HFFc6 (cell line): Measurements from ENCODE around the gene PANK1. TPM values are rescaled to one million over a fixed set of nuclear protein-coding genes. Genes with fewer than 3 reads are reported as not detected.

Experiments
- DNase-seq: peaks from one replicate; pipeline ENCODE4 v3.0.0-alpha.2; 2018
- H3K27ac Mint-ChIP-seq: 2 replicates; pipeline ENCODE4 v1.8.0; 2020; ENCODE audit warnings: mild to moderate bottlenecking, mixed read lengths
- H3K27me3 Mint-ChIP-seq: 2 replicates; pipeline ENCODE4 v1.8.0; 2021; ENCODE audit warnings: mild to moderate bottlenecking, moderate library complexity, mixed read lengths; ENCODE audit not compliant: insufficient read depth
- H3K36me3 Mint-ChIP-seq: 2 replicates; pipeline ENCODE4 v1.8.0; 2021; ENCODE audit warnings: low read depth, mixed read lengths
- H3K4me1 Mint-ChIP-seq: 2 replicates; pipeline ENCODE4 v1.8.0; 2020; ENCODE audit warnings: low read depth, mixed read lengths
- H3K4me3 Mint-ChIP-seq: 2 replicates; pipeline ENCODE4 v1.8.0; 2020; ENCODE audit warnings: mild to moderate bottlenecking, moderate library complexity, mixed read lengths
- H3K9me3 Mint-ChIP-seq: 2 replicates; pipeline ENCODE4 v1.8.0; 2020; ENCODE audit warnings: mild to moderate bottlenecking, mixed read lengths
- total RNA-seq, 6 experiments: library from RNA; stranded (reverse); fragmentation: NEBNext Ultra II Directional; extraction: Animal tissue kit (Norgen Biotek cat#: 25700); gene quantifications; 2 replicates in 1 of 6; 3 replicates in 5 of 6; pipeline ENCODE4 v1.2.3, GENCODE V29; 2021
- TF ChIP-seq, protein P1 (sequence below): fragments of 200-600 bp; sonication (generic); IDR thresholded peaks from 2 replicates; pipeline ENCODE4 v1.5.0; 2021; ENCODE audit warnings: antibody characterized with exemption, mild to moderate bottlenecking

The PANK1 gene
- total RNA-seq, 6 experiments from 2014 or later = 3.8 to 4.7 (median 4.3) TPM

DNA sequence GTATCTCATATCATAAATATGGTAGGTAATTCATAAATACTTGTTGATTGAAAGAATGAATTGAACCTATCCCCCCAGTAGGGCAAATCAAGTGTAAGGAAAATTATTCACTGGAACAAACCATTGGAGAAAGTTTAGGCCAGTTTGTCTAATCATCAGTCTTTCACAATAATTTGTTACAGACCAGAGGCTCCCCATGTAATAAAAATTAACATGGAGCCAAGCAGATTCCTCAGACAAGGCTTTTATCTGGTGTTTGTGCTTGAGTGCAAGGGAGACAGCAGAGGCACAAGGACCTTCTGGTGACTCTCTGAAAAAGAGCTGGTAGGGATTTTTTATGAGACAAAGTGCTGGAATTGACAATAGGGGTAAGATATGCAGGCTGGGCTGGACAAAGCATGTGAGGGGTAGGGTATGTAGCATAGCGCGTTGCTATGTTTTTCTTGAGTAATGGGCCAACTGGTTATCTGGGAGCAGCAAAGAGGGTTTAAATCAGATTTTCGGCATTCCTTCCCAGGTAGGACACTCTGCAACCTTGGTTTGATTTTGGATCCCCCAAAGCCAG is 7.8 kb upstream of the PANK1 start:
- no peak overlapping the region for H3K4me3 Mint-ChIP-seq
- TF ChIP-seq, protein P1, sequence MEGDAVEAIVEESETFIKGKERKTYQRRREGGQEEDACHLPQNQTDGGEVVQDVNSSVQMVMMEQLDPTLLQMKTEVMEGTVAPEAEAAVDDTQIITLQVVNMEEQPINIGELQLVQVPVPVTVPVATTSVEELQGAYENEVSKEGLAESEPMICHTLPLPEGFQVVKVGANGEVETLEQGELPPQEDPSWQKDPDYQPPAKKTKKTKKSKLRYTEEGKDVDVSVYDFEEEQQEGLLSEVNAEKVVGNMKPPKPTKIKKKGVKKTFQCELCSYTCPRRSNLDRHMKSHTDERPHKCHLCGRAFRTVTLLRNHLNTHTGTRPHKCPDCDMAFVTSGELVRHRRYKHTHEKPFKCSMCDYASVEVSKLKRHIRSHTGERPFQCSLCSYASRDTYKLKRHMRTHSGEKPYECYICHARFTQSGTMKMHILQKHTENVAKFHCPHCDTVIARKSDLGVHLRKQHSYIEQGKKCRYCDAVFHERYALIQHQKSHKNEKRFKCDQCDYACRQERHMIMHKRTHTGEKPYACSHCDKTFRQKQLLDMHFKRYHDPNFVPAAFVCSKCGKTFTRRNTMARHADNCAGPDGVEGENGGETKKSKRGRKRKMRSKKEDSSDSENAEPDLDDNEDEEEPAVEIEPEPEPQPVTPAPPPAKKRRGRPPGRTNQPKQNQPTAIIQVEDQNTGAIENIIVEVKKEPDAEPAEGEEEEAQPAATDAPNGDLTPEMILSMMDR = no peak
- H3K4me1 Mint-ChIP-seq = peaks cover 11% of the 10 kb centered on the region
- H3K36me3 Mint-ChIP-seq = no peaks in the 10 kb centered on the region
- peaks cover 6% of the 10 kb centered on the region; the same call in 1 of the 2 replicates for H3K9me3 Mint-ChIP-seq
- H3K27me3 Mint-ChIP-seq = peaks cover 6% of the 10 kb centered on the region
- no peak for DNase-seq
- H3K27ac Mint-ChIP-seq = no peak overlapping the region

DNA sequence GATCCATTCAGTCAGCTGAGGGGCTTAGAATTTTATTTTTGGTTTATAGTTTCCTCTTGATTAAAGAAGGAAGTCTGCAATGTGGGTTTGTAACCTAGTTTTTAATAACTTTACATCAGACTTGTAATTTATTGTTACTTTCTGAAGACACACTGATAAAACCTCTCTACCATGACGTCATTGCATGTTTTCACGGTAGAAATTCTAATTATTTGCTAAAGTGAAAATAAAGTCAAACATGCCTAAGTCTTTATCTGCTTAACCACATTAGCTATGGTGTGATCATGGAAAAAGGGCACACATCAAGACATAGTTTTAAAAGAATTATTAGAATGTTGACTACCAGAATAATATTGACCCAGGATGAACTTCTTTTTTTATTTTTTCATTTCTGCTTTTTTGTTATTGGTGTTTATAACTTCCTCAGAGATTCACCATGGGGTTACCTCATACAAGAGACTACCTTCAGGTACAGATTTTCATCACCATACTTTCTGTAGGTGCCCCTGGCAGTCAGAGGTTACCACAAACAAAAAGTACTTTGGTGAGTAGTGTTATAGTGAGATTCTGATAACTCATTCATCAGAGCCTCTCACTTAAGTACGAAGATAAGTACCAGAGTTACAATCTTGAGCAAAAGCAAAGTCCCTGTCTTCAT is 7.0 kb upstream of the PANK1 start:
- H3K36me3 Mint-ChIP-seq = no peaks in the 10 kb centered on the region
- peaks cover 6% of the 10 kb centered on the region; the same call in 1 of the 2 replicates for H3K9me3 Mint-ChIP-seq
- H3K27me3 Mint-ChIP-seq = peaks cover 6% of the 10 kb centered on the region
- peaks cover 10% of the 10 kb centered on the region for H3K4me1 Mint-ChIP-seq
- H3K4me3 Mint-ChIP-seq = no peak overlapping the region
- no peak for DNase-seq
- TF ChIP-seq, protein P1 = no peak
- H3K27ac Mint-ChIP-seq = no peak overlapping the region

DNA sequence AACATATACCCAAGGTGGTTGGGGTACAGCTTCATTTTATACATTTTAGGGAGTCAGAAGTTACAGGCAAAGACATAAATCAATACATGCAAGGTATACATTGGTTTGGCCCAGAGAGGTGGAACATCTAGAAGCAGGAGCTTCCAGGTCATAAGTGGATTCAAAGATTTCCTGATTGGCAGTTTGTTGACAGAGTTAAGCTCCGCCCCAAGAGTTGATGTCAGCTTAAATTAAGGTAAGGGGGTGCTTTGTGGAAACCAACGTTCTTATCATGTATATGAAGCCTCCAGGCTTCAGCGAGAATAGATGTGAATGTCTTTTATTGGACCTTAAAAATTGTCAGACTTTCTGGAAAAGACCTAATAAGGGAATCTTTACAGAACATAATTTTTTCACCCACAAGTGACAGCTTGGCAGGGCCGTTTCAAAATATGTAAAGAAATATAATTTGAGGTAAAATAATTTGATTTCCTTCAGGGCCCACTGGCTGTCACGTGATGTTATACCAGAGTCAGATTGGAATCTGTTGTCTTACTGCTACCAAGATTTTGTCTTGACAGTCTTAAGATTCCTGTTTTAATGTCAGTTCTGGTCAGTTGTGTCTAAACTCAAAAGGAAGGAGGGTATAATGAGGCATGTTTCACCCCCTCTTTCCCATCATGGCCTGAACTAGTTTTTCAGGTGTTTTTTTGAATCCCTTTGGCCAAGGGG is 6.3 kb upstream of the PANK1 start:
- Mint-ChIP-seq H3K27ac (no peak overlapping the region), H3K4me1 (peaks cover 10% of the 10 kb centered on the region), H3K36me3 (no peaks in the 10 kb centered on the region), H3K4me3 (no peak overlapping the region), H3K9me3 (peaks cover 6% of the 10 kb centered on the region; the same call in 1 of the 2 replicates), H3K27me3 (peaks cover 6% of the 10 kb centered on the region)
- TF ChIP-seq, protein P1 = no peak
- no peak for DNase-seq

DNA sequence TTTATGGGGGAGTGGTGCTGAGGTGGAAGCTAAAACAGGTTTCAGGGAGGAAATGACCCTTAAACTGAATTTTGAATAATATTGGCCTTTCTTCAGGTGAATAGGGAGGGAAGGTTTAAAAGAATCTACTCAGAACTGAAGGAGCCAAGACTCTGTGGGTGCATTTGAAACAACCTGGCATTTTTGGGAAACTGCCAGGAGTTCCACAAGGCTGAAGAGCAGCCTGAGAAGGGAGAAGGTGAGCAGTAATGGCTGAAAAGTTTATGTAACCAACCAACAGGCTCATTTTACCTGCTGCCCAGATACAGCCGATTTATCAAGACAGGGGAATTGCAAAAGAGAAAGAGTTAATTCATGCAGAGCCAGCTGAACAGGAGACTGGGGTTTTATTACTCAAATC is 4.0 kb upstream of the PANK1 start:
- DNase-seq = no peak
- Mint-ChIP-seq H3K27me3 (peaks cover 5% of the 10 kb centered on the region), H3K4me1 (peaks cover 21% of the 10 kb centered on the region), H3K4me3 (no peak overlapping the region), H3K36me3 (no peaks in the 10 kb centered on the region), H3K27ac (no peak overlapping the region), H3K9me3 (peaks cover 6% of the 10 kb centered on the region; the same call in 1 of the 2 replicates)
- TF ChIP-seq, protein P1 = no peak

DNA sequence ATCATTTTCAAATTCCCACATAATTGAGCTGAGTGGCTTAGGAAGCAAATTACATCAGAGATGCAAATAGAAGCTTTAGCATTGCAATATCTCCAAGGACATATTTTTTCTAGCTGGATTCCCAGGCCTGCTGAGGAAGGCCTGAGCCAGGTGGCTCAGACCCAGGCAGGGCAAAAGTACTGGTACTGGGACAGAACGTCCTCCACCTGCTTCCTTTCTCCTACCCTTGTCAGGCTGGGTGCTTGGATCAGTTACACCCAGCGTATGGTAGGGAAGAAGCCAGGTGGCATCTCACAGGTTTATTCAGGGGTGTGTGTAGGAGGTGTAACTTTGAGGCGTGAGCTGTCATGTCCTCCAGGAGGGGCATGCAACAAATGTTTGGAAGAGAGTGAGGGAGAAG is 3.0 kb upstream of the PANK1 start:
- H3K36me3 Mint-ChIP-seq = no peaks in the 10 kb centered on the region
- no peak overlapping the region for H3K27ac Mint-ChIP-seq
- peaks cover 14% of the 10 kb centered on the region for H3K4me1 Mint-ChIP-seq
- no peak for DNase-seq
- TF ChIP-seq, protein P1 = no peak
- peaks cover 6% of the 10 kb centered on the region; the same call in 1 of the 2 replicates for H3K9me3 Mint-ChIP-seq
- H3K27me3 Mint-ChIP-seq = peaks cover 5% of the 10 kb centered on the region
- H3K4me3 Mint-ChIP-seq = no peak overlapping the region
